GM12878 (cell line): ENCODE data around the gene KRT25. TPM values are rescaled to one million over a fixed set of nuclear protein-coding genes. Genes with fewer than 3 reads are reported as not detected.

ENCODE experiments used
- ATAC-seq: fragments of 200-7000 bp; cut with Tn5 transposase; 3 replicates; pipeline ENCODE4 v1.9.1; 2020; ENCODE audit warnings: mild to moderate bottlenecking, moderate library complexity
- BruUV-seq: library from RNA; stranded (reverse); fragments of 400-500 nt; replicated peaks from 2 replicates; lab custom pipeline; 2021; lab: Mats Ljungman, UMichigan
- CTCF ChIA-PET: fragments of 300-600 bp; sonication (Branson Sonifier 250); formaldehyde crosslinking; extraction: SDS; loops from one replicate; lab custom pipeline; 2021; ENCODE audit warnings: inconsistent platforms; lab: Yijun Ruan, JAX
- POLR2A ChIA-PET: fragments of 350-600 bp; formaldehyde crosslinking; extraction: SDS; loops from one replicate; lab custom pipeline; 2021; ENCODE audit warnings: inconsistent platforms; lab: Charles Lee
- RAD21 ChIA-PET: fragments of 300-600 bp; sonication (Branson Sonifier 250); formaldehyde crosslinking; loops from one replicate; lab custom pipeline; 2023; ENCODE audit warnings: antibody characterized with exemption; ENCODE audit not compliant: unreplicated experiment; lab: Charles Lee
- SMC1A ChIA-PET: fragments of 300-600 bp; sonication (Branson Sonifier 250); formaldehyde crosslinking; loops from one replicate; lab custom pipeline; 2023; ENCODE audit not compliant: unreplicated experiment, uncharacterized antibody; lab: Charles Lee
- DNase-seq: peaks from one replicate; pipeline ENCODE4 v3.0.0-alpha.2; 2011; ENCODE audit warnings: low read depth, low spot score
- FAIRE-seq: peaks from 3 replicates; lab custom pipeline; 2011; peaks lifted over from hg19 to GRCh38; lab: Jason Lieb, UNC
- H2AFZ ChIP-seq: 2 replicates; pipeline ENCODE4 v1.6.0; 2011; ENCODE audit warnings: low read depth, low read length, control low read depth; ENCODE audit not compliant: control insufficient read depth
- H3K27ac ChIP-seq: 2 replicates; pipeline ENCODE4 v1.5.1; 2011; ENCODE audit warnings: control low read depth; ENCODE audit not compliant: control insufficient read depth, insufficient read depth
- H3K27me3 ChIP-seq, 2 experiments: replicated peaks in 1 of 2; 2 replicates each; pipeline versions ENCODE4 v1.6.0 to v1.6.1; 2011; ENCODE audit warnings: low read length in 1 of 2; ENCODE audit not compliant: control insufficient read depth in 2 of 2, insufficient read depth in 2 of 2
- H3K36me3 ChIP-seq, 2 experiments: 2 replicates each; pipeline ENCODE4 v1.5.1; 2011; ENCODE audit warnings: low read length in 1 of 2; ENCODE audit not compliant: control insufficient read depth in 2 of 2, insufficient read depth in 2 of 2
- H3K4me1 ChIP-seq: 2 replicates; pipeline ENCODE4 v1.6.1; 2011; ENCODE audit warnings: mild to moderate bottlenecking, low read length, moderate library complexity, mixed read lengths; ENCODE audit not compliant: control insufficient read depth, insufficient read depth
- H3K4me2 ChIP-seq: 2 replicates; pipeline ENCODE4 v1.6.0; 2011; ENCODE audit warnings: control low read depth; ENCODE audit not compliant: control insufficient read depth, insufficient read depth
- H3K4me3 ChIP-seq: fragments of 200-600 bp; sonication (generic); 2 replicates; pipeline ENCODE4 v1.5.1; 2016
- H3K79me2 ChIP-seq: 2 replicates; pipeline ENCODE4 v1.6.0; 2011; ENCODE audit warnings: low read length; ENCODE audit not compliant: control insufficient read depth, insufficient read depth
- H3K9ac ChIP-seq: 2 replicates; pipeline ENCODE4 v1.8.0; 2011; ENCODE audit warnings: low read length, control low read depth, mixed read lengths; ENCODE audit not compliant: control insufficient read depth, insufficient read depth
- H3K9me3 ChIP-seq: replicated peaks from 3 replicates; pipeline ENCODE4 v1.5.1; 2011; ENCODE audit warnings: mild to moderate bottlenecking, low read length; ENCODE audit not compliant: control insufficient read depth, insufficient read depth
- H4K20me1 ChIP-seq: 2 replicates; pipeline ENCODE4 v1.6.0; 2011; ENCODE audit not compliant: control insufficient read depth, insufficient read depth
- GABPA ChIP-seq: IDR thresholded peaks from 2 replicates; pipeline ENCODE4 v1.6.1; 2014; ENCODE audit warnings: antibody characterized with exemption, low read depth, mild to moderate bottlenecking, inconsistent platforms
- MYC ChIP-seq: IDR thresholded peaks from 2 replicates; pipeline ENCODE4 v1.6.1; 2011; ENCODE audit warnings: mild to moderate bottlenecking, low read length, moderate library complexity, inconsistent platforms; ENCODE audit not compliant: insufficient read depth, insufficient replicate concordance, insufficient read length, severe bottlenecking
- NR2F1 ChIP-seq: fragments of 450-650 bp; conservative IDR thresholded peaks from 2 replicates; pipeline ENCODE4 v1.6.1; 2017; ENCODE audit warnings: mild to moderate bottlenecking
- RUNX3 ChIP-seq: IDR thresholded peaks from 2 replicates; pipeline ENCODE4 v1.6.1; 2012; ENCODE audit warnings: low read length, inconsistent platforms
- SIX5 ChIP-seq: IDR thresholded peaks from 2 replicates; pipeline ENCODE4 v1.6.1; 2011; ENCODE audit warnings: mild to moderate bottlenecking, low read depth, low read length, moderate library complexity; ENCODE audit not compliant: severe bottlenecking
- SUPT20H ChIP-seq: IDR thresholded peaks from 2 replicates; pipeline ENCODE4 v1.6.1; 2011; ENCODE audit warnings: low read depth, mild to moderate bottlenecking, low read length, moderate library complexity, borderline replicate concordance; ENCODE audit not compliant: control insufficient read depth
- ZSCAN29 ChIP-seq: fragments of 450-650 bp; IDR thresholded peaks from 2 replicates; pipeline ENCODE4 v1.6.1; 2017; ENCODE audit warnings: mild to moderate bottlenecking, moderate library complexity
- WGBS: methylation state at CpG from one replicate; pipeline ENCODE4 v1.1.6; 2016; ENCODE audit warnings: low lambda C conversion rate; ENCODE audit not compliant: insufficient replicate concordance, insufficient coverage; ENCODE audit errors: missing lambda C conversion rate; 5-methylcytosine and 5-hydroxymethylcytosine counted together
- in situ Hi-C: fragments of 300-500 bp; cut with MboI; formaldehyde crosslinking; loops from 9 replicates; pipeline ENCODE4 v1.14.3; 2018; ENCODE audit warnings: mixed read lengths
- intact Hi-C: fragments of 100-400 bp; cut with micrococcal nuclease; formaldehyde crosslinking; loops from one replicate; pipeline ENCODE4 v1.14.2; 2022; ENCODE audit not compliant: unreplicated experiment
- polyA plus RNA-seq, 11 experiments: library from polyadenylated mRNA; depleted of rRNA in 4 of 11; unstranded in 6 of 11; stranded (reverse) in 5 of 11; fragments of >200 nt; fragmentation: Nextera tagmentation in 4 of 11; fragmentation: Illumina TruSeq in 1 of 11; extraction: Ambion mirVana in 4 of 11; extraction: Trizol in 1 of 11; gene quantifications; 1 replicate in 1 of 11; 2 replicates in 10 of 11; pipeline versions ENCODE4 v1.2.1 to v1.2.3, GENCODE V29; 2011 to 2016; ENCODE audit warnings: inconsistent platforms in 2 of 11, missing spikeins in 2 of 11, low read depth in 1 of 11
- total RNA-seq, 4 experiments: library from RNA; depleted of rRNA in 3 of 4; stranded (reverse); fragments of >200 nt in 3 of 4; fragmentation: Illumina TruSeq in 1 of 4; extraction: Trizol in 1 of 4; gene quantifications; 2 replicates each; pipeline versions ENCODE4 v1.2.1 to v1.2.3, GENCODE V29; 2013 to 2021
- TF ChIP-seq, protein P1 (sequence below): fragments of 450-650 bp; IDR thresholded peaks from 2 replicates; pipeline ENCODE4 v1.6.1; 2017; ENCODE audit warnings: mild to moderate bottlenecking, moderate library complexity
- TF ChIP-seq, protein P2 (sequence below): IDR thresholded peaks from 2 replicates; pipeline ENCODE4 v1.6.1; 2012; ENCODE audit warnings: improper control_type of control experiment, low read depth, low read length; ENCODE audit not compliant: insufficient replicate concordance

The KRT25 gene
- total and polyA plus RNA-seq, 10 of the 15 experiments (the other 5 are each of a cell fraction or from before 2014, with no cell fraction given) = not detected

DNA sequence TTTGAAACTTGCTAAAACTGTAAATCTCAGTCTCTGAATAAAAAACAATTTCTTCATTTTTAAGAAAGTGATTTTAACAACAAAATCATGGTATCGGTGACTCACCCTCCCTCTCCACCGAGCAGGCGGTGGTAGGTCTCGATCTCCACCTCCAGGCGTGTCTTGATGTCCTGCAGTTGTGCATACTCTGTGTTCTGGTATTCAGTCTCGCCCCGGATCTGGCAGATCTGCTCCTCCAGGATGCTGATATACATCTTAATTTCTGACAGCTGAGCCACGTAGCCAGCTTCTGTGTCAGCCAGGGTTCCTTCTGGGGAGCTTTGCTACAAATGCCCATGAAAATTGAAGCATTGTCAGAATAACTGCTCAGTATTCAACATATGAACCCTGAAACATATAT, 36.2 kb downstream of the KRT25 start:
- H3K27me3 ChIP-seq = peaks cover 0 to 6% of the 10 kb centered on the region in 2 experiments; a peak in 2 of 4 replicates
- ChIA-PET RAD21 (no interaction called here), SMC1A (interaction anchor here (1.1 to 3.1 kb wide), 5 partner anchors 9 to 72 kb away, joined by 3 to 10 read pairs (median 4); no protein-coding TSS in a partner anchor), CTCF (interaction anchor here (1.1 to 1.3 kb wide), 2 partner anchors 12 to 16 kb away, joined by 4 to 6 read pairs; partner anchors contain the start of gene KRT24), POLR2A (interaction anchor here (0.7 to 1.2 kb wide), 2 partner anchors 12 to 39 kb away, joined by 3 to 4 read pairs; no protein-coding TSS in a partner anchor)
- in situ Hi-C loops = no loop called here
- H3K27ac ChIP-seq = no peak overlapping the region
- no peak overlapping the region for H2AFZ ChIP-seq
- ATAC-seq = no peak
- DNase-seq = no peak
- no peak overlapping the region for H3K4me3 ChIP-seq
- FAIRE-seq = no peak
- 26% methylated on average over 8 of the region's 8 CpGs for WGBS
- intact Hi-C loops = no loop called here
- no TSS peak for BruUV-seq
- no peaks in the 10 kb centered on the region for H4K20me1 ChIP-seq
- H3K36me3 ChIP-seq = no peaks in the 10 kb centered on the region
- H3K4me2 ChIP-seq = no peak overlapping the region
- no peak overlapping the region for H3K9ac ChIP-seq
- TF ChIP-seq, protein P1, sequence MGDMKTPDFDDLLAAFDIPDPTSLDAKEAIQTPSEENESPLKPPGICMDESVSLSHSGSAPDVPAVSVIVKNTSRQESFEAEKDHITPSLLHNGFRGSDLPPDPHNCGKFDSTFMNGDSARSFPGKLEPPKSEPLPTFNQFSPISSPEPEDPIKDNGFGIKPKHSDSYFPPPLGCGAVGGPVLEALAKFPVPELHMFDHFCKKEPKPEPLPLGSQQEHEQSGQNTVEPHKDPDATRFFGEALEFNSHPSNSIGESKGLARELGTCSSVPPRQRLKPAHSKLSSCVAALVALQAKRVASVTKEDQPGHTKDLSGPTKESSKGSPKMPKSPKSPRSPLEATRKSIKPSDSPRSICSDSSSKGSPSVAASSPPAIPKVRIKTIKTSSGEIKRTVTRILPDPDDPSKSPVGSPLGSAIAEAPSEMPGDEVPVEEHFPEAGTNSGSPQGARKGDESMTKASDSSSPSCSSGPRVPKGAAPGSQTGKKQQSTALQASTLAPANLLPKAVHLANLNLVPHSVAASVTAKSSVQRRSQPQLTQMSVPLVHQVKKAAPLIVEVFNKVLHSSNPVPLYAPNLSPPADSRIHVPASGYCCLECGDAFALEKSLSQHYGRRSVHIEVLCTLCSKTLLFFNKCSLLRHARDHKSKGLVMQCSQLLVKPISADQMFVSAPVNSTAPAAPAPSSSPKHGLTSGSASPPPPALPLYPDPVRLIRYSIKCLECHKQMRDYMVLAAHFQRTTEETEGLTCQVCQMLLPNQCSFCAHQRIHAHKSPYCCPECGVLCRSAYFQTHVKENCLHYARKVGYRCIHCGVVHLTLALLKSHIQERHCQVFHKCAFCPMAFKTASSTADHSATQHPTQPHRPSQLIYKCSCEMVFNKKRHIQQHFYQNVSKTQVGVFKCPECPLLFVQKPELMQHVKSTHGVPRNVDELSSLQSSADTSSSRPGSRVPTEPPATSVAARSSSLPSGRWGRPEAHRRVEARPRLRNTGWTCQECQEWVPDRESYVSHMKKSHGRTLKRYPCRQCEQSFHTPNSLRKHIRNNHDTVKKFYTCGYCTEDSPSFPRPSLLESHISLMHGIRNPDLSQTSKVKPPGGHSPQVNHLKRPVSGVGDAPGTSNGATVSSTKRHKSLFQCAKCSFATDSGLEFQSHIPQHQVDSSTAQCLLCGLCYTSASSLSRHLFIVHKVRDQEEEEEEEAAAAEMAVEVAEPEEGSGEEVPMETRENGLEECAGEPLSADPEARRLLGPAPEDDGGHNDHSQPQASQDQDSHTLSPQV = no peak
- TF ChIP-seq RUNX3 (no peak), GABPA (no peak), SUPT20H (no peak), ZSCAN29 (no peak), NR2F1 (no peak), MYC (no peak), SIX5 (no peak)
- TF ChIP-seq, protein P2, sequence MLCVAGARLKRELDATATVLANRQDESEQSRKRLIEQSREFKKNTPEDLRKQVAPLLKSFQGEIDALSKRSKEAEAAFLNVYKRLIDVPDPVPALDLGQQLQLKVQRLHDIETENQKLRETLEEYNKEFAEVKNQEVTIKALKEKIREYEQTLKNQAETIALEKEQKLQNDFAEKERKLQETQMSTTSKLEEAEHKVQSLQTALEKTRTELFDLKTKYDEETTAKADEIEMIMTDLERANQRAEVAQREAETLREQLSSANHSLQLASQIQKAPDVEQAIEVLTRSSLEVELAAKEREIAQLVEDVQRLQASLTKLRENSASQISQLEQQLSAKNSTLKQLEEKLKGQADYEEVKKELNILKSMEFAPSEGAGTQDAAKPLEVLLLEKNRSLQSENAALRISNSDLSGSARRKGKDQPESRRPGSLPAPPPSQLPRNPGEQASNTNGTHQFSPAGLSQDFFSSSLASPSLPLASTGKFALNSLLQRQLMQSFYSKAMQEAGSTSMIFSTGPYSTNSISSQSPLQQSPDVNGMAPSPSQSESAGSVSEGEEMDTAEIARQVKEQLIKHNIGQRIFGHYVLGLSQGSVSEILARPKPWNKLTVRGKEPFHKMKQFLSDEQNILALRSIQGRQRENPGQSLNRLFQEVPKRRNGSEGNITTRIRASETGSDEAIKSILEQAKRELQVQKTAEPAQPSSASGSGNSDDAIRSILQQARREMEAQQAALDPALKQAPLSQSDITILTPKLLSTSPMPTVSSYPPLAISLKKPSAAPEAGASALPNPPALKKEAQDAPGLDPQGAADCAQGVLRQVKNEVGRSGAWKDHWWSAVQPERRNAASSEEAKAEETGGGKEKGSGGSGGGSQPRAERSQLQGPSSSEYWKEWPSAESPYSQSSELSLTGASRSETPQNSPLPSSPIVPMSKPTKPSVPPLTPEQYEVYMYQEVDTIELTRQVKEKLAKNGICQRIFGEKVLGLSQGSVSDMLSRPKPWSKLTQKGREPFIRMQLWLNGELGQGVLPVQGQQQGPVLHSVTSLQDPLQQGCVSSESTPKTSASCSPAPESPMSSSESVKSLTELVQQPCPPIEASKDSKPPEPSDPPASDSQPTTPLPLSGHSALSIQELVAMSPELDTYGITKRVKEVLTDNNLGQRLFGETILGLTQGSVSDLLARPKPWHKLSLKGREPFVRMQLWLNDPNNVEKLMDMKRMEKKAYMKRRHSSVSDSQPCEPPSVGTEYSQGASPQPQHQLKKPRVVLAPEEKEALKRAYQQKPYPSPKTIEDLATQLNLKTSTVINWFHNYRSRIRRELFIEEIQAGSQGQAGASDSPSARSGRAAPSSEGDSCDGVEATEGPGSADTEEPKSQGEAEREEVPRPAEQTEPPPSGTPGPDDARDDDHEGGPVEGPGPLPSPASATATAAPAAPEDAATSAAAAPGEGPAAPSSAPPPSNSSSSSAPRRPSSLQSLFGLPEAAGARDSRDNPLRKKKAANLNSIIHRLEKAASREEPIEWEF = no peak
- H3K79me2 ChIP-seq = no peaks in the 10 kb centered on the region
- H3K9me3 ChIP-seq = no peaks in the 10 kb centered on the region; the same call in 2 of the 3 replicates
- no peaks in the 10 kb centered on the region for H3K4me1 ChIP-seq
